Chondrocyte (in vitro differentiated cells): ENCODE data around the gene AP2S1. TPM values are rescaled to one million over a fixed set of nuclear protein-coding genes. Genes with fewer than 3 reads are reported as not detected.
"Not testable (repeated sequence)": the region's sequence is repeated elsewhere in the genome, so short reads cannot be mapped to it uniquely, and the experiment has no call there.

Experiments
- DNase-seq: peaks from one replicate; pipeline ENCODE4 v3.0.0; 2021; ENCODE audit warnings: mixed read lengths, low spot score
- H3K27ac Mint-ChIP-seq: one replicate; pipeline ENCODE4 v1.8.0; 2021; ENCODE audit warnings: mild to moderate bottlenecking, moderate library complexity, mixed read lengths; ENCODE audit not compliant: unreplicated experiment
- H3K27me3 Mint-ChIP-seq: 2 replicates; pipeline ENCODE4 v1.8.0; 2021; ENCODE audit warnings: low read depth, mixed read lengths
- H3K36me3 Mint-ChIP-seq: 2 replicates; pipeline ENCODE4 v1.8.0; 2021; ENCODE audit warnings: low read depth, mixed read lengths
- H3K4me1 Mint-ChIP-seq: 2 replicates; pipeline ENCODE4 v1.8.0; 2021; ENCODE audit warnings: low read depth, mild to moderate bottlenecking, mixed read lengths
- H3K4me3 Mint-ChIP-seq: one replicate; pipeline ENCODE4 v1.8.0; 2021; ENCODE audit warnings: mild to moderate bottlenecking, moderate library complexity, mixed read lengths; ENCODE audit not compliant: unreplicated experiment
- H3K9me3 Mint-ChIP-seq: 2 replicates; pipeline ENCODE4 v1.8.0; 2021; ENCODE audit warnings: low read depth, mixed read lengths
- CTCF ChIP-seq: fragments of 200-600 bp; sonication (generic); IDR thresholded peaks from 2 replicates; pipeline ENCODE4 v1.5.0; 2021; ENCODE audit warnings: antibody characterized with exemption, mild to moderate bottlenecking, moderate library complexity
- total RNA-seq: library from RNA; stranded (reverse); gene quantifications from 3 replicates; pipeline ENCODE4 v1.2.1, GENCODE V29; 2021

AP2S1 gene
- total RNA-seq, 1 donor from 2014 or later, result 189 TPM

DNA sequence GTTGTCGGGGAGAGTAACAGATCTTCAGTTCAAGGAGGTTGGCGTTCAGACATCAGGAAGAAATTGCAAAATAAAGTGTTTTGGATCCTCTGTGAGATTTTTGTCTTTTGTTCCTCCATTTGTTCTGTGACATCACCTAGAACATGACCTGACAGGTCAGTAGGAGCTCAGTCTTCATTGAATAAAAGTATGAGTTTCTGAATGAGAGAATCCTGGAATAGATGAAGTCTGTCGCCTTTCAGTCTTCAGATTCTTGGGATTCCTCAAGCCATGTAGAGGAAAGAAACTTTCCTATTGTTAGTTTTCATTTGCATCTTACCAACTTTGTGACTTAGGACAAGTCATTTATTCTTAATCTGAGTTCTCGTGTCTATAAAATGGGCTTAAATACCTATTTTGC is 24.6 kb upstream of the AP2S1 start:
- no peaks in the 10 kb centered on the region for H3K27me3 Mint-ChIP-seq
- H3K36me3 Mint-ChIP-seq, result no peaks in the 10 kb centered on the region
- H3K4me3 Mint-ChIP-seq, result no peak overlapping the region
- H3K27ac Mint-ChIP-seq, result peak overlapping the region; percentile 73
- no peak for DNase-seq
- peaks cover 43% of the 10 kb centered on the region for H3K4me1 Mint-ChIP-seq
- H3K9me3 Mint-ChIP-seq, result no peaks in the 10 kb centered on the region
- TF ChIP-seq CTCF, result no peak

DNA sequence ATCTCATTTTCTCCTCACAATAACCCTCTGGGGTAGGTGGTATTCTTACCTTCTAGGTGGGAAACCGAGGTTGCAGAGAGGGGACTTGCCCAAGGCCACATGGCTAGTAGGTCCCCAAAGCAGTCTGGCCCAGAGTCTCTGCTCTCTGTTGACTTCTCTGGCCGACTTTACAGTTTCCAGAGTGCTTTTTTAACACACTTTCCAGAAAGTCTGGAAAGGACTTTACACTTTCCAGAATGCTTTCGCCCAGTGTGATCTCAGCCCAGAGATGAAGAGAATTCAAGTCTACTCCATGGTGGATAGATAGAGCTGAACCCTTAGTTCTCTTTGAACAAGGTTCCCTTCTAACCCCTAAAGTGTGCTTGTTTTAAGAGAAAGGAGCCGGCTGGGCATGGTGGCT is 22.3 kb upstream of the AP2S1 start:
- Mint-ChIP-seq H3K4me3 (no peak overlapping the region), H3K27ac (peak overlapping the region; percentile 17), H3K9me3 (no peaks in the 10 kb centered on the region), H3K36me3 (no peaks in the 10 kb centered on the region), H3K27me3 (no peaks in the 10 kb centered on the region), H3K4me1 (peaks cover 34% of the 10 kb centered on the region)
- no peak for DNase-seq
- TF ChIP-seq CTCF, result no peak

DNA sequence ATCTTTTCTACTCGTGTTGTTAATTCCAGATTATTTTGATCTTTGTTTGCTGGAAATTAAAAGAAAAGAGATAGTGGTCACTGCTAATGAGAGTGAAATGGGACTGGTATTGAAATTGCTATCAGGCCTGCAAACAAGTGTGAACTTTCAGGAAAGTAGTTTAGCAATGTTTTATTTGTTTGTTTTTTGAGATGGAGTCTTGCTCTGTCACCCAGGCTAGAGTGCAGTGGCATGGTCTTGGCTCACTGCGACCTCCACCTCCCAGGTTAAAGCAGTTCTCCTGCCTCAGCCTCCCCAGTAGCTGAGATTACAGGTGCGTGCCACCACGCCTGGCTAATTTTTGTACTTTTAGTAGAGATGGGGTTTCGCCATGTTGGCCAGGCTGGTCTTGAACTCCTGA is 20.5 kb upstream of the AP2S1 start:
- H3K4me3 Mint-ChIP-seq, H3K27me3 Mint-ChIP-seq, H3K9me3 Mint-ChIP-seq, DNase-seq, H3K36me3 Mint-ChIP-seq: not testable (repeated sequence)
- Mint-ChIP-seq H3K4me1 (peaks cover 51% of the 10 kb centered on the region), H3K27ac (peak overlapping the region; percentile 8)

GRCh38 chr19:46868025-46868802 is 17.6 kb upstream of the AP2S1 start:
- no peak overlapping the region for H3K4me3 Mint-ChIP-seq
- peaks cover 37% of the 10 kb centered on the region for H3K4me1 Mint-ChIP-seq
- no peaks in the 10 kb centered on the region for H3K27me3 Mint-ChIP-seq
- H3K9me3 Mint-ChIP-seq, result no peaks in the 10 kb centered on the region
- peak overlapping the region; percentile 14 for H3K27ac Mint-ChIP-seq
- no peak for DNase-seq
- no peak for TF ChIP-seq CTCF
- no peaks in the 10 kb centered on the region for H3K36me3 Mint-ChIP-seq

- TF ChIP-seq CTCF, result no peak
- Mint-ChIP-seq H3K36me3 (no peaks in the 10 kb centered on the region), H3K27me3 (no peaks in the 10 kb centered on the region), H3K27ac (peak overlapping the region; percentile 10), H3K4me1 (peaks cover 30% of the 10 kb centered on the region), H3K4me3 (no peak overlapping the region), H3K9me3 (no peaks in the 10 kb centered on the region)
- DNase-seq, result no peak
Measured at GRCh38 chr19:46867170-46867569, 16.5 kb upstream of the AP2S1 start.
